NCI-H2227 (cell line): ENCODE measurements around the gene ZNF175.
"Not testable (repeated sequence)": the region's sequence is repeated elsewhere in the genome, so short reads cannot be mapped to it uniquely, and the experiment has no call there.

Experiments used
- DNase-seq: peaks from one replicate; lab custom pipeline; 2025; ENCODE audit not compliant: unreplicated experiment; lab: John Stamatoyannopoulos, UW

Gene ZNF175

DNA sequence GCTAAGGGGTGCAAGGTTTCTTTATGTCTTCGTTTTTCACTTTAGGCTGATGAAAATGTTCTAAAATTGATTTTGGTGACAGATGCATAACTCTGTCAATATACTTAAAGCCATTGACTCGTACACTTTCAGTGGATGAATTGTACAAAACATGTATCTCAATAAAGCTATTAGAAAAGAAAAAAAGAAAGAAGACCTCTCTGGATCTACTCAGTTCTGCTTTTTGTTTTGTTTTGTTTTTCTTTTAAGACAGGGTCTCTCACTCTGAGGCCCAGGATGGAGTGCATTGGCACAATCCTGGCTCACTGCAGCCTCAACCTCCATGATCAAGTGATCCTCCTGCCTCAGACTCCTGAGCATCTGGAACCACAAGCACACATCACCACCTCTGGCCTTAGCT, 55.6 kb downstream of the ZNF175 start:
- DNase-seq: no peak

GRCh38 chr19:51627491-51628138, 56.5 kb downstream of the ZNF175 start:
- no peak for DNase-seq

GRCh38 chr19:51628153-51628939, 57.3 kb downstream of the ZNF175 start:
- DNase-seq: no peak

- not testable (repeated sequence) for DNase-seq
Measured at GRCh38 chr19:51630315-51630714, 59.2 kb downstream of the ZNF175 start, which contains the start of gene SIGLEC5. TSS of gene SIGLEC5 (minus strand) at chr19:51630401. CDS start at chr19:51630335, 66 bp downstream.

DNA sequence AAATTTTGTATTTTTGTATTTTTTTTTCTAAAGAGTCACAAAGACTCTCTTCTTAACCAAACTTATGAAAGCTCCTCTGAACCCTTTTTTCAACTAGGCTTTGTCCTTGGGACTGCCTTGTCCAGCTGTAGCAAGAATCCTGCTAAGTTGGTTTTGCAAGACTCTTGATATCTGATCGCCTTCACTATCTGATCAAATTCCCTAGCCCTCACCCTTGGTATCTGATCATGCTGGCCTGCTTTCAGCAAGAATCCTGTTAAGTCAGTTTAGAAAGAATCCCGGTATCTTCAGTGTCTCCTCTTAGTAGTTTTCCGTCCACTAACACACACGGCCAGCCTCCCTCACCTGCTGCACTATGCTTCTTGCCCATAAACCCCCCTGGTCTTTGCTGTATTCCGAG, 61.0 kb downstream of the ZNF175 start:
- DNase-seq: no peak

- no peak for DNase-seq
Measured at GRCh38 chr19:51637362-51637978, 66.4 kb downstream of the ZNF175 start.

DNA sequence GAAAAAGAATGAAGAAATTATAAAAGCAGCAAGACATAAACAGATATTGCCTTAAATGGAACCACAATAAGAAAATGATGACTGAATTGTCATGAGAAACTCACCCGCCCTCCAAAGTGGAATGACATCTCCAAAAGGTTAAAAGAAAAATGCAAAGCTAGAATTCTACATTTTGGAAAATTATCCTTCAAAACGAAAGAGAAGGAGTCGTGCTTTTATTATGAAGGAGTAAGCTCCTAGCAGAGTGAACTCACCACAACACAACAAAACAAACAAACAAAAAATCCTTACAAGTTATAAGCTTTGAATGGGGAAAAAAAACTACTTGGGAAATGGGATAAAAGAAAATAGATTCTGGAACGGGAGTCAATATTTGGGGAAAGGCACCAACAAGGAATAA, 68.8 kb downstream of the ZNF175 start:
- no peak for DNase-seq

- DNase-seq: no peak
Measured at GRCh38 chr19:51640386-51640785, 69.3 kb downstream of the ZNF175 start.

GRCh38 chr19:51641648-51642047, 70.6 kb downstream of the ZNF175 start:
- no peak for DNase-seq
